T1000 (cell line): Measurements from ENCODE around the gene PARG.
A peak's percentile ranks its signal among the peaks of the same experiment; 100 is the strongest.
"Not testable (repeated sequence)": the region's sequence is repeated elsewhere in the genome, so short reads cannot be mapped to it uniquely, and the experiment has no call there.

Experiments
- DNase-seq: peaks from one replicate; lab custom pipeline; 2025; ENCODE audit warnings: mixed read lengths; lab: John Stamatoyannopoulos, UW

Gene PARG

DNA sequence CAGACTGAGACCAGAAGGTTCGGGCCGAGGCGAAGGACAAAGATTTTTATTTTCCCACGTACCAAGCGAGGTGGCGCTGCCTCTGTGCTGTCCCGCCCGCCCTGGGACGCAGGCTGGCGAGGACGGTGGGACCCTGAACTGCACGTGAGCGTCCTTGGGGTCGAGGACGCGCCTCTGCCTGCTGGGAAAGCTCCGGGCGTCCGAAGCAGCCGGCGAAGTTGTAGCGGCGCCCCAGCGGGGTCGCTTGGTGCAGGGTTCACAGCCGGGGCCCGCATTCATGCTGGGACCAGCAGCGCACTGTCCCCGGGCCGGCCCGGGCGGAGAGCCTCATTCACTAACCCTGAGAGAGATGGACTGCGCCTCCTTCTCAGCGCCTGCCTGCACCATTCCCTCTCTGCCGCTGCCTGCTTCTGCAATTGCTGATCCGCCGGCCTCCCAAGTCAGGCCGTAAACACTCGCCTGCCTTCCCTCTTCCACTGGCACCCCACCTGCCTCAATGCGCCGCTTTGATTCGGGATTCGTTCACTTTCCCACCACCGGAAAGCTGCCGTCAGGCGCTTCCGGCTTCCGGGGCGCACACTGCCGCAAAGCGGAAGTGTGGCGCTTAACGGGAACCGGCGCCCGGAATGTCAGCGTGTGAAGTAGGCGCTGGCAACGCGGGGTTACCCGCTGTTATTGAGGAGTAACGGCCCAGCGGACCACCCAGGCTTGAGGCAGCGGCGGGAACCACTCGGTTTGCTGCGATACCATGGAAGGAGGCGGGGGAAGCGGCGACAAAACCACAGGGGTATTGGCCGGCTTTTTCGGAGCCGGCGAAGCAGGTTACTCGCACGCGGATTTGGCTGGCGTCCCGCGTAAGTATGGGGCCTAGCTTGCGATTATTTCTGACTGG is at the start of gene PARG, which contains the start of gene TIMM23B:
Gene PARG, minus strand, starts transcription at position 581 of the 892 bp plus-strand sequence. Its CDS starts 302 bp downstream, at position 279.
Gene TIMM23B, plus strand, starts transcription at position 607 of the 892 bp plus-strand sequence. Its CDS starts 142 bp downstream, at position 749.
- DNase-seq: peak; percentile 72

- not testable (repeated sequence) for DNase-seq
Observed at GRCh38 chr10:49988376-49988775, 46.5 kb upstream of the PARG start, which contains the start of gene AGAP6. Gene AGAP6, plus strand, starts transcription at chr10:49988406. Its CDS starts 310 bp downstream, at chr10:49988716.

GRCh38 chr10:49987207-49987606 is 45.4 kb upstream of the PARG start:
- not testable (repeated sequence) for DNase-seq

GRCh38 chr10:49977756-49978155 is 35.9 kb upstream of the PARG start:
- not testable (repeated sequence) for DNase-seq

DNA sequence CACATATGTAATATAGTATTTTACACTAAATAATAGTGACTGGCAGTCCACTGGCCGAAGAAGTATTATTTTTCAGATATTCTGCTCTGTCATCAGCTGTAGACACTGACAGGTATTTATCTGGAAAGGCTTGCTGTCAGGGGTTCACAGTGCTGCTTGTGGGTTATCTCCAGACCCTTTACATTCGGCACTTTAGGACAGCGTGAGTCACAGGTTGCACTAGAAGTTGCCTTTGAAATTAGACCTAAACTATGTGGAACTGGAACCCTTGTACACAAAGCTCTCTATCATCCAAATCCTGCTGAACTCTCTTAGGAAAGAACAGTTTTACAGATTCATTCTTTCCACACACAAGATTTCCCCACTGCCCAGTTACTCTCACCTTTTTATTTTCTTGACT is 30.3 kb upstream of the PARG start:
- not testable (repeated sequence) for DNase-seq

DNA sequence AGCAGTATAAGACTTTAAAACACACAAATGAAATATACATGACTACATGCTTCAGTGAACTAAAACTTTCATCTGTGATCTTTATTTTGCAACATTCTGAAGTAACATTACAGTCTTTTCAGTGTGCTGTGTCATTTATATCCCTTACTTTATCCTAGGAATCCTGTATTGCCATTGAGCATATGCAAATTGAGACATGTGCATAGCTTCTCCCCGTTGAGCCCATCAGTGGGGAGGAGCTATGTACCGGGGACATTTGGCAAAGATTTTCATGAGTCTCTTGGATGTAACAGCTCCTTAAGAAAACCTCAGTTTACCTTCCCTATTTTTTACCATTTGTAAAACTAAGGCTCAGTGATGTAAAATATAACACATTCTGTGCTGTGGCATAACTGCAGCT is 29.6 kb upstream of the PARG start:
- DNase-seq: not testable (repeated sequence)

- DNase-seq: not testable (repeated sequence)
Observed at GRCh38 chr10:49970331-49970857, 28.6 kb upstream of the PARG start.

GRCh38 chr10:49953122-49953521 is 11.3 kb upstream of the PARG start:
- DNase-seq: not testable (repeated sequence)

- DNase-seq: not testable (repeated sequence)
Observed at GRCh38 chr10:49952006-49952405, 10.2 kb upstream of the PARG start.

DNA sequence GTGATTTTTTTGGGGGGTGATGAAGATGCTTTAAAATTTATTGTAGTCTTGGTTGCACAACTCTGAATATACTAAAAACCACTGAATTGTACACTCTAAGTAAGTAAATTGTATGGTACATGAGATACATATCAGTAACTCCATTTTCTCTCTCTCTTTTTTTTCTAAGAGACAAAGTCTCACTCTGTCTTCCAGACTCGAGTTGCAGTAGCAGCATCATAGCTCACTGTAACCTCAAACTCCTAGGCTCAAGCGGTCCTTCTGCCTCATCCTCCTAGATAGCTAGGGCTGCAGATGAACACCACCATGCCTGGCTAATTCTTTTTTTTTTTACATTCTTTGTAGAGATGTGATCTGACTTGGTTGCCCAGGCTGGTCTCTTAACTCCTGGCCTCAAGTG is 6.9 kb upstream of the PARG start:
- DNase-seq: not testable (repeated sequence)

- not testable (repeated sequence) for DNase-seq
Observed at GRCh38 chr10:49948142-49948541, 6.3 kb upstream of the PARG start.

DNA sequence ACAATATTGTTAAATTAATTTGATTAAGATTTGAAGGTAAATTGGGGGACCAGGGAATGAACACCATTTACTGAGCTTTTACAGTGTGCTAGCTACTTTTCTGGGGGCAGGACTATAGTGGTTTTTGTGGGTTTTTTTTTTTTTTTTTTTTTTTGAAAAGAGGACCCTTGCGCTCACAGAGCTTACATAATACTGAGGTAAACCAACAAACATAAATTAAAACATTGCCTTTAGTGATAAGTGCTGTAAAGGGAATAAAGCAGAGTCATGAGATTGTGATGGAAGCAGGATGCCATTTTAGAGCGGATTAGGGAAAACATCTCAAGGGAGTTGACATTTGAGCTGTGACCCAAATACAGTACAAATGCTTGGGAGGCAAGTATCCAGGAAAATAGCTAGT is 1.8 kb upstream of the PARG start:
- not testable (repeated sequence) for DNase-seq

- DNase-seq: not testable (repeated sequence)
Observed at GRCh38 chr10:49942339-49942705, 495 bp upstream of the PARG start.

GRCh38 chr10:49931959-49932728 is 9.7 kb downstream of the PARG start:
- not testable (repeated sequence) for DNase-seq

- DNase-seq: not testable (repeated sequence)
Observed at GRCh38 chr10:49931276-49931675, 10.6 kb downstream of the PARG start.

DNA sequence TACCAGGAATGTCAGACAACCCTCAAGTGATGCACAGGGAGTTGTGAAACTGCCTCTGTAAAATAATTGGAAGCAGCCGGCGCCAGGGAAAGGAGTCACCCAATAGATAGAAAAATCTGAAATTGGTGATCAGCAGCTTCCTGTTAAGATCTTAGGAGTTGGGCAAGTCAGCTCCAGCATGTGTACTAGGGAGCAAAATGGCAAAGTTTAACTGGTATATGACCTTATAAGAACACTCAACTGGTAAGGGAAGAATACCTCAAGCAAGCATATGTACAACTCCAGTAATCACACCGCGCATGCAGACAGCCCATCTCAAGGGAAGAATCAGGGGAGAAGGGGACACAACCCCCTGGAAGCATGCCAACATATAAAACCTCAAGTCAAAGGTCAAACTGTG is 18.3 kb downstream of the PARG start:
- not testable (repeated sequence) for DNase-seq

DNA sequence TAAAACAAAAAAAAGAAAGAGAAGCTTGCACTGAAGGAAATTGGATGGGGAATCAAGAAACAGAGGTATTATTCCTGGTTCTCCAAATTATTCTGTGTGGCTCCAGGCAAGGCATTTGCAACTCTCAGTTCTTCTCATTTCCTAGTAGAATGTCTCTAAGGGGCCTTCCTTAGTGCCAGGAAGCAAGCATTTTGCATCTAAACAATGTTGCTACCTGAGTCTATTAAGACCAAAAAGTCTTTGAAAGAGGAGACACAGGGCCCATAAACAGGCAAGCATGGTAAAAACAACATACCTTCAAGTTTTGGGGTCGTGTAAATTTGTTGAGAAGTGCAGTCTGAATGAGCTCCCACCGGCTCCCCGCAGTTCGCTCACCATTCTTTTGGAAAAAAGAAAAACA is 19.8 kb downstream of the PARG start:
- DNase-seq: not testable (repeated sequence)

DNA sequence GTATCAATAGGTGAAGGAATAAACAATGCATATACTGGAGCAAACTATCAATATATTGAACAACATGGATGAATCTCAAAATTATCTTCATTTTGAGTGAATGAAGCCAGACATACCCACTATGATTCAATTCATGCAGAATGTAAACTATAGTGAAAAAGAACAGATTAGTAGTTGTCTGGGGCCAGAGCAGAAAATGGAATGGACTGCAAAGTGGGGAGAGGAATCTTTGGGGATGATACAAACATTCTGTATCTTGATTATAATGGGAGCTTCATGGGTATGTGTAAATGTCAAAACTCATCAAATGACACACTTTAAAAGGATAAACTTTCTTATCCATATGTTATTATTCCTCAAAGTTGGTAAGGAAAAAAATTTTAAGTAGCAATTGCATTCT is 23.9 kb downstream of the PARG start:
- not testable (repeated sequence) for DNase-seq

GRCh38 chr10:49916451-49916850 is 25.4 kb downstream of the PARG start:
- not testable (repeated sequence) for DNase-seq

- DNase-seq: not testable (repeated sequence)
Observed at GRCh38 chr10:49910295-49910694, 31.5 kb downstream of the PARG start.

- DNase-seq: not testable (repeated sequence)
Observed at GRCh38 chr10:49908290-49909080, 33.3 kb downstream of the PARG start.
